ENCODE data around the gene PRKACB. TPM values are rescaled to one million over a fixed set of nuclear protein-coding genes. Genes with fewer than 3 reads are reported as not detected.

PRKACB gene
- total RNA-seq, 2 experiments from 2014 or later = 16.6 to 38.5 TPM

DNA sequence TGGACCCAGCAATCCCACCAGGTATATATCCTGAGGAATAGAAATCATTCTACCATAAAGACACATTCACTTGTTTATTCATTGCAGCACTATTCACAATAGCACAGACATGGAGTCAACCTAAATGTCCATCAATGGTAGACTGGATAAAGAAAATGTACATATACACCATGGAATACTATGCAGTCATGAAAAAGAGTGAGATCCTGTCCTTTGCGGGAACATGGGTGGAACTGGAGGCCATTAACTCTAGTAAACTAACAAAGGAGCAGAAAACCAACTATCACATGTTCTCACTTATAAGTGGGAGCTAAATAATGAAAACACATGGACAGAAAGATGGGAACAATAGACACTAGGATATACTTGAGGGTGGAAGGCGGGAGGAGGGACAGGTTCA lies 36.1 kb upstream of the PRKACB start:
- intact Hi-C loops (cut with micrococcal nuclease; ENCODE audit: unreplicated experiment) = no loop called here
- Histone ChIP-seq H3K27ac (ENCODE audit: low read depth, low read length, poor library complexity, severe bottlenecking) (no peak overlapping the region), H3K36me3 (ENCODE audit: insufficient read depth, low read length) (no peaks in the 10 kb centered on the region), H3K4me3 (ENCODE audit: low read depth, low read length, poor library complexity, severe bottlenecking) (no peak overlapping the region), H3K9me2 (ENCODE audit: insufficient read depth, low read length) (no peaks in the 10 kb centered on the region), H3K9me3 (ENCODE audit: low read length) (peaks cover 5% of the 10 kb centered on the region; the same call in 1 of the 2 replicates), H3K4me1 (ENCODE audit: insufficient read depth, low read length, poor library complexity, severe bottlenecking) (no peaks in the 10 kb centered on the region), H3K4me2 (ENCODE audit: low read length) (no peak overlapping the region), H3K79me2 (ENCODE audit: insufficient read depth, low read depth, low read length) (no peaks in the 10 kb centered on the region), H4K20me1 (ENCODE audit: insufficient read depth, low read length) (no peaks in the 10 kb centered on the region), H2AFZ (ENCODE audit: low read length) (no peak overlapping the region)
- BruUV-seq (replicated peaks) = no TSS peak
- ChIA-PET CTCF (ENCODE audit: unreplicated experiment) (no interaction called here), POLR2A (no interaction called here)
- no peak for DNase-seq (ENCODE audit: low spot score)
- TF ChIP-seq EZH2phosphoT487 (IDR thresholded peaks at IDR 0.05; ENCODE audit: borderline replicate concordance, low read depth, low read length) = no peak
- TF ChIP-seq CTCF (conservative IDR thresholded peaks at IDR 0.05; ENCODE audit: low read length) = no peak

- Histone ChIP-seq H3K4me2 (ENCODE audit: low read length) (no peak overlapping the region), H4K20me1 (ENCODE audit: insufficient read depth, low read length) (no peaks in the 10 kb centered on the region), H3K4me3 (ENCODE audit: low read depth, low read length, poor library complexity, severe bottlenecking) (no peak overlapping the region), H3K36me3 (ENCODE audit: insufficient read depth, low read length) (no peaks in the 10 kb centered on the region), H3K9me3 (ENCODE audit: low read length) (peaks cover 5% of the 10 kb centered on the region; the same call in 1 of the 2 replicates), H3K79me2 (ENCODE audit: insufficient read depth, low read depth, low read length) (no peaks in the 10 kb centered on the region), H2AFZ (ENCODE audit: low read length) (no peak overlapping the region), H3K9me2 (ENCODE audit: insufficient read depth, low read length) (no peaks in the 10 kb centered on the region), H3K4me1 (ENCODE audit: insufficient read depth, low read length, poor library complexity, severe bottlenecking) (no peaks in the 10 kb centered on the region), H3K27ac (ENCODE audit: low read depth, low read length, poor library complexity, severe bottlenecking) (no peak overlapping the region)
- no TSS peak for BruUV-seq (replicated peaks)
- intact Hi-C loops (cut with micrococcal nuclease; ENCODE audit: unreplicated experiment) = no loop called here
- no peak for DNase-seq (ENCODE audit: low spot score)
- no peak for TF ChIP-seq CTCF (conservative IDR thresholded peaks at IDR 0.05; ENCODE audit: low read length)
- TF ChIP-seq EZH2phosphoT487 (IDR thresholded peaks at IDR 0.05; ENCODE audit: borderline replicate concordance, low read depth, low read length) = no peak
- ChIA-PET CTCF (ENCODE audit: unreplicated experiment) (no interaction called here), POLR2A (no interaction called here)
Measured at GRCh38 chr1:84108900-84109578, 35.0 kb upstream of the PRKACB start.

DNA sequence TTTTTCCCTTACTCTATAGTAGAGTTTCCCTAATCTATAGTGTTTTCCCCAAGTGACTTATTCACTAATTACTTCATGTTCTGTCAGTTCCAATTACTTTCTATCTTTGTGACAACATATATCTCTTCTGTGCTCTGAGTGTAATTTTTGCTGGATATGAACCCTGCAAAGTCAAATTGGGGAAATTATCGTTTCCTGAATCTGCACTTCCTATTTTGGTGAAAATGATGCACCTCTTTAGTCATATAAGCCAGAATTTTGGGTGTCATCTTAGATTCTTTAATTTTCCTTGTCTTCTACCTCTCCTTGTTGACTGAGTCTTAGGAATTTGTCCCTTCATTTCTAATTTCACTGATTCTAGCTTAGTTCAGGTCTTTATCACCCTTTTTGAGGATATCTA lies 33.4 kb upstream of the PRKACB start:
- Histone ChIP-seq H3K79me2 (ENCODE audit: insufficient read depth, low read depth, low read length) (no peaks in the 10 kb centered on the region), H3K4me1 (ENCODE audit: insufficient read depth, low read length, poor library complexity, severe bottlenecking) (no peaks in the 10 kb centered on the region), H2AFZ (ENCODE audit: low read length) (no peak overlapping the region), H3K4me2 (ENCODE audit: low read length) (no peak overlapping the region), H4K20me1 (ENCODE audit: insufficient read depth, low read length) (no peaks in the 10 kb centered on the region), H3K36me3 (ENCODE audit: insufficient read depth, low read length) (no peaks in the 10 kb centered on the region), H3K4me3 (ENCODE audit: low read depth, low read length, poor library complexity, severe bottlenecking) (no peak overlapping the region), H3K9me3 (ENCODE audit: low read length) (peaks cover 5% of the 10 kb centered on the region; the same call in 1 of the 2 replicates), H3K9me2 (ENCODE audit: insufficient read depth, low read length) (no peaks in the 10 kb centered on the region), H3K27ac (ENCODE audit: low read depth, low read length, poor library complexity, severe bottlenecking) (no peak overlapping the region)
- TF ChIP-seq EZH2phosphoT487 (IDR thresholded peaks at IDR 0.05; ENCODE audit: borderline replicate concordance, low read depth, low read length) (no peak), CTCF (conservative IDR thresholded peaks at IDR 0.05; ENCODE audit: low read length) (no peak)
- POLR2A ChIA-PET = interaction anchor here (0.6 kb wide), 1 partner anchor 141 kb away, joined by 3 read pairs; no protein-coding TSS in a partner anchor
- BruUV-seq (replicated peaks) = no TSS peak
- CTCF ChIA-PET (ENCODE audit: unreplicated experiment) = no interaction called here
- DNase-seq (ENCODE audit: low spot score) = no peak
- intact Hi-C loops (cut with micrococcal nuclease; ENCODE audit: unreplicated experiment) = no loop called here
